ENCODE data around the gene OR8S1.

OR8S1 gene

GRCh38 chr12:48557919-48558318, 32.5 kb downstream of the OR8S1 start:
- no peak for DNase-seq

GRCh38 chr12:48567731-48568130, 42.3 kb downstream of the OR8S1 start:
- DNase-seq = no peak

- DNase-seq = no peak
Observed at GRCh38 chr12:48569946-48570345, 44.5 kb downstream of the OR8S1 start, which contains the start of gene LALBA. Gene LALBA, minus strand, starts transcription at chr12:48570046. Its CDS starts 26 bp downstream, at chr12:48570020.

GRCh38 chr12:48572326-48572725, 46.9 kb downstream of the OR8S1 start:
- no peak for DNase-seq
